Measurements from ENCODE around the gene ROR1.
"Not testable (repeated sequence)": the region's sequence is repeated elsewhere in the genome, so short reads cannot be mapped to it uniquely, and the experiment has no call there.

The ROR1 gene

GRCh38 chr1:63813829-63814277, 40.0 kb downstream of the ROR1 start:
- no peak for TF ChIP-seq CTCF (IDR thresholded peaks at IDR 0.05; ENCODE audit: low read depth, low read length)
- peak; percentile 48 for DNase-seq (ENCODE audit: extremely low read depth, low read depth)

GRCh38 chr1:63816217-63816815, 42.5 kb downstream of the ROR1 start:
- not testable (repeated sequence) for DNase-seq (ENCODE audit: extremely low read depth, low read depth)

GRCh38 chr1:63817152-63817667, 43.4 kb downstream of the ROR1 start:
- DNase-seq (ENCODE audit: extremely low read depth, low read depth): no peak

GRCh38 chr1:63817700-63818099, 43.9 kb downstream of the ROR1 start:
- TF ChIP-seq CTCF (IDR thresholded peaks at IDR 0.05; ENCODE audit: low read depth, low read length): no peak
- DNase-seq (ENCODE audit: extremely low read depth, low read depth): no peak

More at GRCh38 chr1:63817152-63817667, 43.4 kb downstream of the ROR1 start:
- no peak for TF ChIP-seq CTCF (IDR thresholded peaks at IDR 0.05; ENCODE audit: low read depth, low read length)

- no peak for TF ChIP-seq CTCF (IDR thresholded peaks at IDR 0.05; ENCODE audit: low read depth, low read length)
These were observed 44.9 kb downstream of the ROR1 start for GRCh38 chr1:63818567-63819325.

GRCh38 chr1:63819795-63820194, 46.0 kb downstream of the ROR1 start:
- no peak for DNase-seq (ENCODE audit: extremely low read depth, low read depth)
- TF ChIP-seq CTCF (IDR thresholded peaks at IDR 0.05; ENCODE audit: low read depth, low read length): no peak

More at GRCh38 chr1:63818567-63819325, 44.9 kb downstream of the ROR1 start:
- DNase-seq (ENCODE audit: extremely low read depth, low read depth): no peak

- peak; percentile 3 for DNase-seq (ENCODE audit: extremely low read depth, low read depth)
- TF ChIP-seq CTCF (IDR thresholded peaks at IDR 0.05; ENCODE audit: low read depth, low read length): no peak
These were observed 47.5 kb downstream of the ROR1 start for GRCh38 chr1:63821091-63822005.
